ENCODE measurements around the gene SDF4.

The SDF4 gene

GRCh38 chr1:1274299-1274930 is 42.6 kb upstream of the SDF4 start:
- Histone ChIP-seq H3K27me3 (ENCODE audit: low read length) (no peaks in the 10 kb centered on the region), H3K27ac (ENCODE audit: low read depth, low read length) (peak overlapping the region; percentile 43; the same call in 1 of the 2 replicates), H3K4me3 (ENCODE audit: insufficient read depth, low read length, poor library complexity, severe bottlenecking) (peak overlapping the region; percentile 81), H3K9me2 (replicated peaks; ENCODE audit: insufficient read depth, low read length) (no peaks in the 10 kb centered on the region), H3K9ac (ENCODE audit: low read length) (peak overlapping the region; percentile 97), H2AFZ (ENCODE audit: low read depth, low read length, severe bottlenecking) (peak overlapping the region; percentile 93), H3K9me3 (ENCODE audit: insufficient read depth, low read length) (no peaks in the 10 kb centered on the region), H3K36me3 (ENCODE audit: low read length) (no peaks in the 10 kb centered on the region), H3K4me2 (ENCODE audit: low read depth, low read length, poor library complexity, severe bottlenecking) (peak overlapping the region; percentile 81), H3K79me2 (ENCODE audit: insufficient read depth, low read length) (peaks cover 37% of the 10 kb centered on the region), H4K20me1 (ENCODE audit: low read depth, low read length) (peaks cover 4% of the 10 kb centered on the region; the same call in 1 of the 2 replicates), H3F3A (ENCODE audit: insufficient read depth) (no peaks in the 10 kb centered on the region)
- TF ChIP-seq CTCF (IDR thresholded peaks at IDR 0.05; ENCODE audit: insufficient read depth, low read length, poor library complexity, severe bottlenecking) (no peak), EZH2phosphoT487 (conservative IDR thresholded peaks at IDR 0.05; ENCODE audit: low read length) (no peak)

GRCh38 chr1:1273512-1274298 is 41.9 kb upstream of the SDF4 start, which contains the start of gene UBE2J2:
UBE2J2 (minus strand) TSS chr1:1273854; CDS start chr1:1267992, 5,862 bp downstream.
- Histone ChIP-seq H3K9me2 (replicated peaks; ENCODE audit: insufficient read depth, low read length) (no peaks in the 10 kb centered on the region), H3K9me3 (ENCODE audit: insufficient read depth, low read length) (no peaks in the 10 kb centered on the region), H2AFZ (ENCODE audit: low read depth, low read length, severe bottlenecking) (peak within 1 kb of the TSS; percentile 93), H3K4me3 (ENCODE audit: insufficient read depth, low read length, poor library complexity, severe bottlenecking) (peak within 1 kb of the TSS; percentile 92), H3K27me3 (ENCODE audit: low read length) (no peaks in the 10 kb centered on the region), H3K79me2 (ENCODE audit: insufficient read depth, low read length) (peaks cover 40% of the 10 kb centered on the region), H3K9ac (ENCODE audit: low read length) (peak within 1 kb of the TSS; percentile 97), H3K36me3 (ENCODE audit: low read length) (no peaks in the 10 kb centered on the region), H3K27ac (ENCODE audit: low read depth, low read length) (peak within 1 kb of the TSS; percentile 43), H4K20me1 (ENCODE audit: low read depth, low read length) (peaks cover 4% of the 10 kb centered on the region; the same call in 1 of the 2 replicates), H3K4me2 (ENCODE audit: low read depth, low read length, poor library complexity, severe bottlenecking) (peak within 1 kb of the TSS; percentile 90), H3F3A (ENCODE audit: insufficient read depth) (no peaks in the 10 kb centered on the region)
- TF ChIP-seq EZH2phosphoT487 (conservative IDR thresholded peaks at IDR 0.05; ENCODE audit: low read length) (no peak), CTCF (IDR thresholded peaks at IDR 0.05; ENCODE audit: insufficient read depth, low read length, poor library complexity, severe bottlenecking) (no peak)

- Histone ChIP-seq H3F3A (ENCODE audit: insufficient read depth) (no peaks in the 10 kb centered on the region), H4K20me1 (ENCODE audit: low read depth, low read length) (peaks cover 4% of the 10 kb centered on the region; the same call in 1 of the 2 replicates), H3K27ac (ENCODE audit: low read depth, low read length) (peak overlapping the region; percentile 18; the same call in 1 of the 2 replicates), H3K79me2 (ENCODE audit: insufficient read depth, low read length) (peaks cover 44% of the 10 kb centered on the region), H2AFZ (ENCODE audit: low read depth, low read length, severe bottlenecking) (no peak overlapping the region), H3K9me3 (ENCODE audit: insufficient read depth, low read length) (no peaks in the 10 kb centered on the region), H3K36me3 (ENCODE audit: low read length) (no peaks in the 10 kb centered on the region), H3K27me3 (ENCODE audit: low read length) (no peaks in the 10 kb centered on the region), H3K4me2 (ENCODE audit: low read depth, low read length, poor library complexity, severe bottlenecking) (peak overlapping the region; percentile 90), H3K4me3 (ENCODE audit: insufficient read depth, low read length, poor library complexity, severe bottlenecking) (peak overlapping the region; percentile 92), H3K9me2 (replicated peaks; ENCODE audit: insufficient read depth, low read length) (no peaks in the 10 kb centered on the region), H3K9ac (ENCODE audit: low read length) (peak overlapping the region; percentile 97)
- TF ChIP-seq EZH2phosphoT487 (conservative IDR thresholded peaks at IDR 0.05; ENCODE audit: low read length) (no peak), CTCF (IDR thresholded peaks at IDR 0.05; ENCODE audit: insufficient read depth, low read length, poor library complexity, severe bottlenecking) (no peak)
Measured at GRCh38 chr1:1273209-1273511, 41.4 kb upstream of the SDF4 start.

Data from SU-DHL-6 (cell line).